SK-N-DZ (cell line): ENCODE results near the gene CCIN.

Experiments used
- DNase-seq: peaks from one replicate; pipeline ENCODE4 v3.0.0-alpha.2; 2015; ENCODE audit warnings: low spot score

The CCIN gene

GRCh38 chr9:36140086-36141084 is 28.8 kb upstream of the CCIN start:
- no peak for DNase-seq

GRCh38 chr9:36141288-36141687 is 27.9 kb upstream of the CCIN start:
- DNase-seq = no peak

DNA sequence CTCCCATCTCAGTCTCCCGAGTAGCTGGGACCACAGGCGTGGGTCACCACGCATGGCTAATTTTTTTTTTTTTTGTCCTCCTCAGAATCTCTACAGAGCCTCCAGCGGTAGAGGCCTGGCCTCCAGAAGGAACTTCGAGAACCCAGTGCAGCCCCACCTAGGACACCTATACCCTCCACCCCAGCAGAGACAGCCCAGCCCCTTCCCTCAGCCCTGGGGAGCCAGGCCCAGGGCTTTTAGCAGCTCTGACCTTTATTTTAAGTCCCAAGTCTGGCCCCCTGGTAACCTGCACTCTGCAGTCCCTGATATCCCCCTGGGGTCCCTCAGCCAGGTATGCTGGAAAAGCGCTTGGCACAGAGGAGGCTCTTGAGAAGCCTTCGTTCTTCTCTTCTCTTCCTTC is 27.4 kb upstream of the CCIN start:
- no peak for DNase-seq

GRCh38 chr9:36142510-36143244 is 26.5 kb upstream of the CCIN start:
- no peak for DNase-seq

DNA sequence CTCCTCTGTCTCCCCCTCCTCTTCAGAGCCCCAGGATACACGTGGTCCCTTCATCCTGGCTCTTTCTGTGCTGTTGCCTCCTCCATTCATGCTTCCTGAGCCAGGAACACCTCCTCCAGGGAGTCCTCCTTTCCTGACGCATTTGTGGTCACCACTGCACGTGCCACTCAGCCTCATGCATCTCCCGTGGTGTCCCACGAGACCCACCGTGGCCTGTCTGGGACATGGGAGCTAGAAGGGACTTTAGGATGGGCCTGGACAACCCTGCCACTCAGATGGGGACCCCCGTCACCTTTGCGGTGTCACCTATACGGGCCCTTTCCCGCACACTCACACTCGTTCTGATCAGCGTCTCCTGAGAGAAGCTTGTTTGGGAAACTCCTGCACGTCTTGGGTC is 25.9 kb upstream of the CCIN start:
- DNase-seq = no peak

DNA sequence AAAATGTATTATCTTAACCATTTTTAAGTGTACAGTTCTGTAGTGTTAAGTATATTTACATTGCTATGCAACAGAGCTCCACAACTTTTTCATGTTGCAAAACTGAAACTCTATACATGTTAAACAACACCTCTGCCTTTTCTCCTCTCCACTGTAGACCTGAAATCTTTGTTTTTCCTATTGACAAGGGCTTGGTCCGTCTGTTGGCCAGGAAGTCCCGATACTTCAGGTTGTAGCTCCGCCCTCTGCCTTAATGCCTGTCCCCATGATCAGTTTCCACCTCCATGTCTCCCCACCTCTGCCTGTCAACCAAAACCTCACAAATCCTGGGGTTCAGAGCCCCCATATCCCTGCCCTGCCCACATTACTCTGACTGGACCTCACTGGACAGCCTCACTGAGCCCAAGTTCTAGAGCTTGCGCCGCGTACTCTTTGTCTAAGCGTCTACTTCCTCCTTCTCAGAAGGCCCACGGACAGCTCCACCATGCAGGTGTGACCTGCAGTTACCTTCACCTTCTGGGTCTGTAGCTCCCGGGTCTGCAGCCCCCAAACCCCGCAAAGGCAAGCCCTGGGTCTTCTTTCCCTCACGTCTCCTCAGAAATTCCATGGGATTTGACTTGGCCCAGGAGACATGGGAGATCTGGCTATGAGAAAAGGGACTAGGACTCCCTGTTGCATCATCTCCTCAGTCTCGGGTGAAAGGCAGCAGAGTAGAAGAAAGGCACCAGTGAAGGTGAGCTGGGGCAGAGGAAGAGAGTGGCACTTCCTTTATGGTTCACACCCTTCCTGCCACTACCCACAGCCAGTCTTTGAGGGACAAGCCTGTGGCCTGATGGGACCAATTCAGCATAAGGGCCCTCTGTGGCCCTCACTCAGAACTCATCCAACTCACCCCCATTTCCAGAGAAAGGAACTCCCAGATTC is 24.6 kb upstream of the CCIN start:
- no peak for DNase-seq

DNA sequence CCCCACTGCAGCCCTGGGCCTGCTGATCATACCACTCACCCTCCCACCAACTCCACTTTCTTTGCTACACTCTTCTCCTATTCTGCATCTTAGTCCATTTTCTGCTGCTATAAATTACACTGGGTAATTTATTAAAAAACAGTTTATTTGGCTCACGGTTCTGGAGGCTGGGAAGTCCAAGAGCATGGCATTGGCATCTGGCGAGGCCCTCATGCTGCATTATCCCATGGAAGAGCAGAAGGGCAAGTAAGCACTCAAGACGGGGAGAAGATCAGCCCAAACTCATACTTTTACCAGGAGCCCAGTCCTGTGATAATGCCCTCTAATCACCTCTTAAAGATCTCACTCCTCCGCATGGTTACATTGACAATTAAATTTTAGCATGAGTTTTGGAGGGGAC is 23.2 kb upstream of the CCIN start:
- no peak for DNase-seq

DNA sequence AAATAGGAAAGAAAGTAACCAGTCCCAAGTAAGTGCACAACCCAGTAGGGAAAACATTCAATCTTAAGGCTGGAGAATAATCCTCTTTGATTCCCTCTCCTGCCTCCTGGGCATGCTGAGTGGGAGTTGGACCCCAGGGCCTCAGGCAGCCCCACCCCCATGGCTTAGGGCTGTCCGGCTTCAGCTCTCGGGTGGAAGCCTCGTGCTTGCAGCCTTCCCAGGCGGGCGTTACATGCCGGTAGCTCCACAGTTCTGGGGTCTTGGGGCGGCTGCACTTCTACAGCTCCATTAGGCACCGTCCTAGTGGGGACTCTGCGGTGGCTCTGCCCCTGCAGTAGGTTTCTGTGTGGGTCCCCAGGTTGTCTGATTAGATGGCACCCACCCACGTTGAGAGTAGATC is 22.5 kb upstream of the CCIN start:
- DNase-seq = no peak

DNA sequence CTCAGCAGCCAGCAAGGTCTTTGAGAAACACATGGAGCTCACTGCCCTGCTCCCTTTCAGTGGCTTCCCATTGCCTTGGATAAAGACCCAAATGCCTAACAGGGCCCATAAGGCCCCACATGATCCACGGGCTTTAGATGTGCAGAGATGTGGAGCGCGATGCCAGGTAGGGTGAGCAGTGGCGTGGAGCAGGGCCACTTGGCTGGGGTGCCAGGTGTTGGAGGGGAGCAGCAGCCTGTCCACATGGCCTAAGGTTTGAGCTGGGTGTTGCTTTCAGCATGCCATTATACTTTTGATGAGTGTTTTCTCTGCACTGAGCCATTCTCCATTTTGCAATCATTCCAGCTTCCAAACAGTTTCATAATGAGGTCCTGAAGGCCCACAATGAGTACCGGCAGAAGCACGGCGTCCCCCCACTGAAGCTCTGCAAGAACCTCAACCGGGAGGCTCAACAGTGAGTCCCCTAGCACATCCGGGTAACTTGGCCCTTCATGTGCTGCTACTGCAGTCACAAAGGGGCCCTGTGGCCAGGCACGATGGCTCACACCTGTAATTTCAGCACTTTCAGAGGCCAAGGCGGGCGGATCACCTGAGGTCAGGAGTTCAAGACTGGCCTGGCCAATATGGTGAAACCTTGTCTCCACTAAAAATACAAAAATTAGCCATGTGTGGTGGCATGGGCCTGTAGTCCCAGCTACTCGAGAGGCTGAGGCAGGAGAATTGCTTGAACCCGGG is 21.6 kb upstream of the CCIN start:
- no peak for DNase-seq

- no peak for DNase-seq
Observed at GRCh38 chr9:36148311-36149051, 20.7 kb upstream of the CCIN start.

- no peak for DNase-seq
Observed at GRCh38 chr9:36149197-36149596, 20.0 kb upstream of the CCIN start.

- no peak for DNase-seq
Observed at GRCh38 chr9:36150574-36151315, 18.4 kb upstream of the CCIN start.

- no peak for DNase-seq
Observed at GRCh38 chr9:36151316-36152210, 17.6 kb upstream of the CCIN start.

GRCh38 chr9:36152741-36153438 is 16.3 kb upstream of the CCIN start:
- no peak for DNase-seq

GRCh38 chr9:36153746-36154145 is 15.4 kb upstream of the CCIN start:
- DNase-seq = no peak

GRCh38 chr9:36154331-36154952 is 14.7 kb upstream of the CCIN start:
- DNase-seq = no peak

GRCh38 chr9:36156116-36156515 is 13.1 kb upstream of the CCIN start:
- DNase-seq = no peak
